Mammary epithelial cell (primary cell): Measurements from ENCODE around the gene GSC.

Source experiments
- EZH2 ChIP-seq: IDR thresholded peaks from 2 replicates; pipeline ENCODE4 v1.6.1; 2012; ENCODE audit warnings: low read length, inconsistent platforms, borderline replicate concordance
- TF ChIP-seq, protein P1 (sequence below), 2 donors: IDR thresholded peaks in 1 of 2; conservative IDR thresholded peaks in 1 of 2; 2 replicates each; pipeline ENCODE4 v1.5.1; 2011 to 2012; ENCODE audit warnings: inconsistent platforms in 2 of 2, low read length in 2 of 2, mild to moderate bottlenecking in 2 of 2, control low read depth in 1 of 2, low read depth in 1 of 2; ENCODE audit not compliant: insufficient read depth in 1 of 2; ENCODE audit errors: extremely low read depth in 1 of 2

DNA sequence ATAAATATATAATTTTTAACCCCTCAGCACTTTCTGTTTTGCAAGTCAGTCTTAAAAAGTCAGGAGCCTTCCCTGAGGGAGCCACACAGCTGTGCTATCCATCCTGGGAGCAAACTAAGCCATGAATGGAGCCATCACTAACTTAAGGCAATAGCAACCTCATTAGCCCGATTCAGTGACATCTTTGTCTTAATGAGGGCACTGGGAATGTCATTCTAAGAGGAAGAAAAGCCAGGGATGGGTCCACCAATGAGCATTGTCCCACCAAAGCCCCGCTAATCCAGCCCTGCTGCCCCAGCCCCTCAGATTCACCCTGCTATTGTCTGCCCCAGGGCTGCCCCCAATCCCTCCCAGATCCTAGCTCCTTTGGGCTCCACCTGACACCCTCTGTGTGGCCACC is 19.5 kb downstream of the GSC start:
- TF ChIP-seq, protein P1, sequence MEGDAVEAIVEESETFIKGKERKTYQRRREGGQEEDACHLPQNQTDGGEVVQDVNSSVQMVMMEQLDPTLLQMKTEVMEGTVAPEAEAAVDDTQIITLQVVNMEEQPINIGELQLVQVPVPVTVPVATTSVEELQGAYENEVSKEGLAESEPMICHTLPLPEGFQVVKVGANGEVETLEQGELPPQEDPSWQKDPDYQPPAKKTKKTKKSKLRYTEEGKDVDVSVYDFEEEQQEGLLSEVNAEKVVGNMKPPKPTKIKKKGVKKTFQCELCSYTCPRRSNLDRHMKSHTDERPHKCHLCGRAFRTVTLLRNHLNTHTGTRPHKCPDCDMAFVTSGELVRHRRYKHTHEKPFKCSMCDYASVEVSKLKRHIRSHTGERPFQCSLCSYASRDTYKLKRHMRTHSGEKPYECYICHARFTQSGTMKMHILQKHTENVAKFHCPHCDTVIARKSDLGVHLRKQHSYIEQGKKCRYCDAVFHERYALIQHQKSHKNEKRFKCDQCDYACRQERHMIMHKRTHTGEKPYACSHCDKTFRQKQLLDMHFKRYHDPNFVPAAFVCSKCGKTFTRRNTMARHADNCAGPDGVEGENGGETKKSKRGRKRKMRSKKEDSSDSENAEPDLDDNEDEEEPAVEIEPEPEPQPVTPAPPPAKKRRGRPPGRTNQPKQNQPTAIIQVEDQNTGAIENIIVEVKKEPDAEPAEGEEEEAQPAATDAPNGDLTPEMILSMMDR (conservative IDR thresholded peaks at IDR 0.05 in 1 of 2, IDR thresholded peaks at IDR 0.05 in 1 of 2; ENCODE audit: extremely low read depth in 1 of 2, insufficient read depth in 1 of 2, low read depth in 1 of 2, low read length in 2 of 2): no peak
- TF ChIP-seq EZH2: no peak
